CD4-positive, alpha-beta memory T cell (primary cell): Measurements from ENCODE around the gene IL6ST. TPM values are rescaled to one million over a fixed set of nuclear protein-coding genes. Genes with fewer than 3 reads are reported as not detected.
"Not testable (repeated sequence)": the region's sequence is repeated elsewhere in the genome, so short reads cannot be mapped to it uniquely, and the experiment has no call there.

Source experiments
- CTCF ChIA-PET: fragments of 350-600 bp; sonication (Branson Sonifier 250); formaldehyde crosslinking; loops from one replicate; lab custom pipeline; 2021; ENCODE audit warnings: inconsistent platforms; ENCODE audit not compliant: partially characterized antibody; lab: Charles Lee
- POLR2A ChIA-PET: fragments of 350-600 bp; sonication (Branson Sonifier 250); formaldehyde crosslinking; loops from one replicate; lab custom pipeline; 2021; ENCODE audit not compliant: partially characterized antibody; lab: Charles Lee
- DNase-seq, 5 donors: peaks; one replicate each; pipeline versions ENCODE4 v3.0.0 to v3.0.0-alpha.2; 2020 to 2022; ENCODE audit warnings: mixed read lengths in 1 of 5
- H3K27ac ChIP-seq: one replicate; pipeline ENCODE4 v1.7.0; 2013; ENCODE audit warnings: low read depth, low read length
- H3K27me3 ChIP-seq: 2 replicates; pipeline ENCODE4 v1.7.0; 2013; ENCODE audit warnings: mild to moderate bottlenecking, low read length, moderate library complexity; ENCODE audit not compliant: insufficient read depth
- H3K36me3 ChIP-seq: 2 replicates; pipeline ENCODE4 v1.7.0; 2013; ENCODE audit warnings: mild to moderate bottlenecking, low read length, moderate library complexity; ENCODE audit not compliant: insufficient read depth
- H3K4me1 ChIP-seq: 2 replicates; pipeline ENCODE4 v1.7.0; 2013; ENCODE audit warnings: mild to moderate bottlenecking, low read length, moderate library complexity; ENCODE audit not compliant: insufficient read depth
- H3K4me3 ChIP-seq, 2 donors: one replicate each; pipeline ENCODE4 v1.7.0; 2013; ENCODE audit warnings: low read length in 2 of 2, mild to moderate bottlenecking in 1 of 2
- H3K9me3 ChIP-seq, 2 donors: one replicate each; pipeline ENCODE4 v1.7.0; 2013; ENCODE audit warnings: low read length in 2 of 2, control low read depth in 1 of 2; ENCODE audit not compliant: control insufficient read depth in 1 of 2
- H3K27ac Mint-ChIP-seq, 7 donors: one replicate each; pipeline ENCODE4 v1.8.0; 2020 to 2021; ENCODE audit warnings: mixed read lengths in 7 of 7, mild to moderate bottlenecking in 6 of 7, inconsistent platforms in 3 of 7, moderate library complexity in 3 of 7
- H3K27me3 Mint-ChIP-seq, 2 donors: one replicate each; pipeline ENCODE4 v1.8.0; 2020 to 2021; ENCODE audit warnings: mixed read lengths in 2 of 2
- H3K36me3 Mint-ChIP-seq, 2 donors: one replicate each; pipeline ENCODE4 v1.8.0; 2020 to 2021; ENCODE audit warnings: mixed read lengths in 2 of 2, inconsistent platforms in 1 of 2, mild to moderate bottlenecking in 1 of 2
- H3K4me1 Mint-ChIP-seq, 4 donors: one replicate each; pipeline ENCODE4 v1.8.0; 2020 to 2021; ENCODE audit warnings: mixed read lengths in 4 of 4, mild to moderate bottlenecking in 1 of 4
- H3K4me3 Mint-ChIP-seq, 8 donors: one replicate each; pipeline ENCODE4 v1.8.0; 2020 to 2021; ENCODE audit warnings: mixed read lengths in 8 of 8, mild to moderate bottlenecking in 7 of 8, moderate library complexity in 6 of 8, inconsistent platforms in 3 of 8
- H3K9me3 Mint-ChIP-seq, 8 donors: one replicate each; pipeline ENCODE4 v1.8.0; 2020 to 2021; ENCODE audit warnings: mixed read lengths in 8 of 8, mild to moderate bottlenecking in 5 of 8, inconsistent platforms in 3 of 8, moderate library complexity in 1 of 8
- intact Hi-C: fragments of 100-400 bp; cut with micrococcal nuclease; formaldehyde crosslinking; loops from one replicate; pipeline ENCODE4 v1.15.1; 2023
- polyA plus RNA-seq, 2 donors: library from polyadenylated mRNA; unstranded; fragments of 300-500 nt; fragmentation: Illumina TruSeq; gene quantifications; one replicate each; pipeline ENCODE4 v1.2.3, GENCODE V29; 2021
- total RNA-seq, 2 experiments: library from RNA; stranded (reverse); gene quantifications; one replicate each; pipeline ENCODE4 v1.2.3, GENCODE V29; 2021

Gene IL6ST
- total and polyA plus RNA-seq, 4 experiments from 2014 or later = 26.3 to 180 (median 110) TPM

DNA sequence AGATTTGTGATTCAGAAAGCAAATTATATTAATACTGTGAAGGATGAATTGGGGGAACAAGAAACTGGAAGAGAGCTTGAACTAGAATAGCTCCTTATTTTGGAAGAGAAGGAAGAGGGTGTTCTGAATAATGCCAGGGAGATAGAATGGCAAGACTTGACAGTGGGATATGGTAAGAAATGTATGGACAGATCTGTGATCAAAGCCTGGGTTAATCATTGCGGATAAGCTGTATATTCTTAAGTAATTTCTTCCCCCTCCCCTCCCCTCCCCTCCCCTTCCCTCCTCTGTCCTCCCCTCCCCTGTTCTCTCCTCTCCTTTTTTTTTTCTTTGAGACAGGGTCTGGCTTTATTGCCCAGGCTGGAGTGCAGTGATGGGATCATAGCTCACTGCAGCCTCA, 10.1 kb upstream of the IL6ST start:
- DNase-seq = no peak

GRCh38 chr5:56003679-56004078, 8.9 kb upstream of the IL6ST start:
- Mint-ChIP-seq H3K9me3 (peaks cover 0 to 7% (median 2%) of the 10 kb centered on the region in 8 donors), H3K27ac (peak overlapping the region in 1 of 7 donors; percentile 0), H3K4me1 (peaks cover 13 to 22% (median 18%) of the 10 kb centered on the region in 4 donors), H3K27me3 (no peaks in the 10 kb centered on the region), H3K36me3 (peaks cover 0 to 1% of the 10 kb centered on the region in 2 donors), H3K4me3 (no peak overlapping the region)
- Histone ChIP-seq H3K9me3 (no peaks in the 10 kb centered on the region), H3K27me3 (no peaks in the 10 kb centered on the region), H3K4me1 (peaks cover 17% of the 10 kb centered on the region), H3K36me3 (no peaks in the 10 kb centered on the region), H3K4me3 (no peak overlapping the region), H3K27ac (no peak overlapping the region)
- DNase-seq = no peak
- CTCF ChIA-PET = no interaction called here
- POLR2A ChIA-PET = interaction anchor here (1.7 kb wide), 1 partner anchor 9 kb away, joined by 6 read pairs; the partner anchor contains the start of gene IL6ST
- intact Hi-C loops = no loop called here

More for the DNA sequence above, 10.1 kb upstream of the IL6ST start:
- Mint-ChIP-seq H3K4me3 (no peak overlapping the region), H3K4me1 (peaks cover 14 to 28% (median 19%) of the 10 kb centered on the region in 4 donors), H3K9me3 (peaks cover 0 to 7% (median 2%) of the 10 kb centered on the region in 8 donors), H3K36me3 (peaks cover 0 to 1% of the 10 kb centered on the region in 2 donors), H3K27ac (peak overlapping the region in 1 of 7 donors; percentile 30), H3K27me3 (no peaks in the 10 kb centered on the region)
- no peak overlapping the region for H3K27ac ChIP-seq
- ChIA-PET POLR2A (interaction anchor here (1.1 to 1.7 kb wide), 2 partner anchors 10 to 150 kb away, joined by 4 to 6 read pairs; partner anchors contain the start of gene IL6ST), CTCF (no interaction called here)
- no peaks in the 10 kb centered on the region for H3K36me3 ChIP-seq
- H3K4me1 ChIP-seq = peaks cover 17% of the 10 kb centered on the region
- intact Hi-C loops = no loop called here
- no peaks in the 10 kb centered on the region for H3K9me3 ChIP-seq
- H3K27me3 ChIP-seq = no peaks in the 10 kb centered on the region
- no peak overlapping the region for H3K4me3 ChIP-seq

- Mint-ChIP-seq H3K4me1 (peaks cover 14 to 27% (median 18%) of the 10 kb centered on the region in 4 donors), H3K27me3 (no peaks in the 10 kb centered on the region), H3K36me3 (peaks cover 0 to 1% of the 10 kb centered on the region in 2 donors), H3K9me3 (peaks cover 0 to 7% (median 2%) of the 10 kb centered on the region in 8 donors), H3K4me3 (no peak overlapping the region), H3K27ac (peak overlapping the region in 1 of 7 donors; percentile 0)
- DNase-seq = no peak
- H3K9me3 ChIP-seq = no peaks in the 10 kb centered on the region
- H3K27ac ChIP-seq = no peak overlapping the region
- no peak overlapping the region for H3K4me3 ChIP-seq
- ChIA-PET CTCF (interaction anchor here (1.0 to 2.2 kb wide), 3 partner anchors 8 to 20 kb away, joined by 3 to 8 read pairs (median 7); no protein-coding TSS in a partner anchor), POLR2A (interaction anchor here (0.8 to 1.4 kb wide), 2 partner anchors 9 to 57 kb away, joined by 3 to 5 read pairs; no protein-coding TSS in a partner anchor)
- no peaks in the 10 kb centered on the region for H3K36me3 ChIP-seq
- peaks cover 17% of the 10 kb centered on the region for H3K4me1 ChIP-seq
- H3K27me3 ChIP-seq = no peaks in the 10 kb centered on the region
- intact Hi-C loops = no loop called here
These were observed 8.4 kb upstream of the IL6ST start for GRCh38 chr5:56003179-56003578.

DNA sequence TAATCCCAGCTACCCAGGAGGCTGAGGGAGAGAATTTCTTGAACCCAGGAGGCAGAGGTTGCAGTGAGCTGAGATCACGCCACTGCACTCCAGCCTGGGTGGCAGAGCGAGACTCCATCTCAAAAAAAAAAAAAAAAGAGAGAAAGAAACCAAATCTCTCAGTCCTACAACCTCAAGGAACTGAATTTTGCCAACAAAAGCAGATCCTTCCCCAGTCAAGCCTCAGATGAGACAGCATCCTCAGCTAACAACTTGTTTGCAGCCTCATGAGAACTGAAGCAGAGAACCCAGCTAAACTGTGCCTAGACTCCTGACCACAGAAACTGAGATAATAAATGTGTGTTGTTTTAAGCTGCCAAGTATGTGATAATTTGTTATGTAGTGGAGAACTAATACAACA, 7.5 kb upstream of the IL6ST start:
- no peak overlapping the region for H3K27ac Mint-ChIP-seq
- no peak overlapping the region for H3K4me3 ChIP-seq
- H3K36me3 Mint-ChIP-seq = peaks cover 0 to 1% of the 10 kb centered on the region in 2 donors
- no peaks in the 10 kb centered on the region for H3K27me3 Mint-ChIP-seq
- peaks cover 18 to 33% (median 20%) of the 10 kb centered on the region in 4 donors for H3K4me1 Mint-ChIP-seq
- no peaks in the 10 kb centered on the region for H3K36me3 ChIP-seq
- intact Hi-C loops = no loop called here
- DNase-seq = no peak
- H3K27me3 ChIP-seq = no peaks in the 10 kb centered on the region
- H3K27ac ChIP-seq = no peak overlapping the region
- no peak overlapping the region for H3K4me3 Mint-ChIP-seq
- no peaks in the 10 kb centered on the region for H3K9me3 ChIP-seq
- ChIA-PET POLR2A (interaction anchor here (0.5 to 1.4 kb wide), 4 partner anchors 10 to 58 kb away, joined by 3 to 5 read pairs (median 4); no protein-coding TSS in a partner anchor), CTCF (interaction anchor here (0.7 to 2.2 kb wide), 4 partner anchors 9 to 19 kb away, joined by 3 to 8 read pairs (median 5); no protein-coding TSS in a partner anchor)
- H3K4me1 ChIP-seq = peaks cover 17% of the 10 kb centered on the region
- H3K9me3 Mint-ChIP-seq = peaks cover 0 to 7% (median 2%) of the 10 kb centered on the region in 8 donors

DNA sequence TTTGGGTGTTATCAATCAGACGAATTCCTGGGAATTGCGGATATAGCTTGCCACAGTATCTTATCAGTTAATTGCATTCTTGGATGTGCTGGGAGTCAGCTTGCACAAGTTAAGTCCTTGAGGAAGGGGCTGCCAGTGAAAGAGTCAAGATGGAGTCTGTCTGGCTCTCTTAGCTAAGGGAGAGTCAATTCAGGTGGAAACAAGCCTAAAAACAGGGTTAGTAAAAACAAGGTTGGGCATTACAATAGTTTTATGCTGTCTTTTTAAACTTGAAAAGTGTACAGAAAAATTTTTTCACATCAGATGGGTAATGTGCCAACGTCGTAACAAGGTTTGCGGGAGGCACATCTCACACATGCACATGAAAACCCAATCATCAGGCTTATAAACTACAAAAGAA, 5.5 kb upstream of the IL6ST start:
- H3K9me3 ChIP-seq, H3K36me3 ChIP-seq, H3K4me3 ChIP-seq, intact Hi-C loops, DNase-seq, H3K36me3 Mint-ChIP-seq, H3K27ac ChIP-seq, H3K27me3 ChIP-seq, CTCF ChIA-PET, H3K27ac Mint-ChIP-seq, POLR2A ChIA-PET, H3K27me3 Mint-ChIP-seq, H3K9me3 Mint-ChIP-seq, H3K4me3 Mint-ChIP-seq: not testable (repeated sequence)
- H3K4me1 Mint-ChIP-seq = peaks cover 14 to 33% (median 17%) of the 10 kb centered on the region in 4 donors
- H3K4me1 ChIP-seq = peaks cover 12% of the 10 kb centered on the region

- CTCF ChIA-PET = no interaction called here
These were observed 4.2 kb upstream of the IL6ST start for GRCh38 chr5:55998966-55999365.

DNA sequence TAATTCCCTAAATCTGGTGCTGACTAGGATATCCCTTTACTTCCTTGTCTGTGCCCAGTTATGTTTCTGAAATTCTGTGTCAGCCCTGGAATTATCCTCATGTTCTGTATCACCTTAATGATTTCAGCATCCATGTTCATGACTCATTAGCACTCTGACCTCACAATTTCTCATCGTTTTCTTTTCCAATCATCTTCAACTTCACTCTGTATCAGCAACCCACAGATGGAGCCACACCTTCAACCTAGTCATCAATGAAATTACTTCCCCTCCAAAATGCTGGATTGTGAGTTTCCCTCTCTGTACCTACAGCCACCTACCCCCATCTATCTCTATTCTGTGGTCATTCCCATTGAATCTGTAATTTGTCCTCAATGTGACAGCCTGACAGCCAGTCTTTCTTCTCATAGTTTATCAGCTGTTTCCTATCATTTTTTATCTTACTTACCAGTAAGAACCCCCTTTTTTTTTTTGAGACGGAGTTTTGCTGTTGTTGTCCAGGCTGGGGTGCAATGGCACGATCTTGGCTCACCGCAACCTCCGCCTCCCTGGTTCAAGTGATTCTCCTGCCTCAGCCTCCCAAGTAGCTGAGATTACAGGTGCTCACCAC, 3.1 kb upstream of the IL6ST start:
- no peaks in the 10 kb centered on the region for H3K36me3 ChIP-seq
- Mint-ChIP-seq H3K4me3 (peak overlapping the region in 1 of 8 donors; percentile 18), H3K4me1 (peaks cover 9 to 46% (median 16%) of the 10 kb centered on the region in 4 donors), H3K27me3 (no peaks in the 10 kb centered on the region), H3K36me3 (peaks cover 0 to 16% of the 10 kb centered on the region in 2 donors), H3K27ac (peak overlapping the region in 4 of 7 donors; percentile 4 to 53 (median 14)), H3K9me3 (peaks cover 0 to 9% (median 2%) of the 10 kb centered on the region in 8 donors)
- peaks cover 15% of the 10 kb centered on the region for H3K4me1 ChIP-seq
- no peaks in the 10 kb centered on the region for H3K9me3 ChIP-seq
- H3K4me3 ChIP-seq = no peak overlapping the region
- intact Hi-C loops = no loop called here
- no peak overlapping the region for H3K27ac ChIP-seq
- ChIA-PET CTCF (interaction anchor here (1.0 kb wide), 1 partner anchor 204 kb away, joined by 3 read pairs; no protein-coding TSS in a partner anchor), POLR2A (interaction anchor here (0.7 to 1.6 kb wide), 3 partner anchors 14 to 66 kb away, joined by 5 to 7 read pairs (median 5); no protein-coding TSS in a partner anchor)
- no peak for DNase-seq
- no peaks in the 10 kb centered on the region for H3K27me3 ChIP-seq

More at GRCh38 chr5:55998966-55999365, 4.2 kb upstream of the IL6ST start:
- intact Hi-C loops = no loop called here
- peaks cover 0 to 10% of the 10 kb centered on the region in 2 donors for H3K36me3 Mint-ChIP-seq
- POLR2A ChIA-PET = interaction anchor here (0.7 to 1.6 kb wide), 2 partner anchors 13 to 65 kb away, joined by 5 to 7 read pairs; no protein-coding TSS in a partner anchor
- peaks cover 0 to 9% (median 2%) of the 10 kb centered on the region in 8 donors for H3K9me3 Mint-ChIP-seq
- Histone ChIP-seq H3K27ac (no peak overlapping the region), H3K9me3 (no peaks in the 10 kb centered on the region), H3K27me3 (no peaks in the 10 kb centered on the region), H3K4me3 (no peak overlapping the region), H3K36me3 (no peaks in the 10 kb centered on the region), H3K4me1 (peaks cover 10% of the 10 kb centered on the region)
- H3K4me1 Mint-ChIP-seq = peaks cover 9 to 36% (median 14%) of the 10 kb centered on the region in 4 donors
- no peak overlapping the region for H3K4me3 Mint-ChIP-seq
- DNase-seq = no peak
- H3K27me3 Mint-ChIP-seq = no peaks in the 10 kb centered on the region
- peak overlapping the region in 2 of 7 donors; percentile 13 to 14 for H3K27ac Mint-ChIP-seq
